Amygdala (tissue), 56 donors: ENCODE measurements around the gene ANKRD36C.
"Not testable (repeated sequence)": the region's sequence is repeated elsewhere in the genome, so short reads cannot be mapped to it uniquely, and the experiment has no call there.

Experiments
- DNase-seq, 56 donors: peaks; one replicate each; lab custom pipeline; 2025; lab: John Stamatoyannopoulos, UW

ANKRD36C gene

DNA sequence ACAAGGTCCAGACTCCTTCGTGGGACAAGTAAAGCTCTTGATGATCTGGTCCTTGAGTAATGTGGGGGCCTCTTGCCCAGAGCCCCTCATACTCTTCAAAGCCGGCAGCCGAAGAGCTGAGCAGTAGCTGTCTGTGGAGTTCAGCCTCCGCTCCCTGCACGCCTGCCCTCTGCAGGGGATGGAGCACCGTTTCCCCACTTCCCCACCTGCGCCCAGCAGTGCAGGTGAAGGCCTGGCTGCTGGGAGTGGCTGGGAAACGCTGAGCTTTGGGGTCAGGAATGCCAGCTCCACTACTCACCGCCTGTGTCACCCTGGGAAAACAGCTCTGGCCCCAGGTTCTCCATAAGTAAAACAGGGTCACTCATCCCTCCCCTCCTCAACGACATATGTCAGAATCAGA lies 18.2 kb upstream of the ANKRD36C start:
- not testable (repeated sequence) for DNase-seq

GRCh38 chr2:96008051-96008450 lies 16.4 kb upstream of the ANKRD36C start:
- DNase-seq = not testable (repeated sequence)

DNA sequence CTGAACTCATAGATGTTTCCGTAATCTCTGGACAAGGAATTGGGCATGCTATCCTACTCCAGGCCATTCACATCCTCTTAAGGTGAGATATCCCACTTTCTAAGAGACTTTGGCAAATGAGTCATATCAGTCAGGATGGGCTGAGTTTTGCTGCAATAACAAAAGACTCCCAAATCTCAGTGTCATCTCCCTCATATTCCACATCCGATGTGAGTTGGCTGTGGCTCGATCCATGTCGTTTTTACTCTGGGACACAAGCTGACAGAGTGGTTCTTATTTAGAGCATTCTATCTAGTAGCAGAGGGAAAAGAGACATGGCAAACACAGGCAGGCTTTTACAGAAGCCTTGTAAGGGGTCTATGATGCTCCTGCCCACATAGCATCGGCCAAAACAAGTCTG lies 14.6 kb upstream of the ANKRD36C start:
- DNase-seq = not testable (repeated sequence)

GRCh38 chr2:95992520-95993272 lies 1.1 kb upstream of the ANKRD36C start:
- DNase-seq = not testable (repeated sequence)

- DNase-seq = not testable (repeated sequence)
These were observed 478 bp upstream of the ANKRD36C start for GRCh38 chr2:95992102-95992501.

DNA sequence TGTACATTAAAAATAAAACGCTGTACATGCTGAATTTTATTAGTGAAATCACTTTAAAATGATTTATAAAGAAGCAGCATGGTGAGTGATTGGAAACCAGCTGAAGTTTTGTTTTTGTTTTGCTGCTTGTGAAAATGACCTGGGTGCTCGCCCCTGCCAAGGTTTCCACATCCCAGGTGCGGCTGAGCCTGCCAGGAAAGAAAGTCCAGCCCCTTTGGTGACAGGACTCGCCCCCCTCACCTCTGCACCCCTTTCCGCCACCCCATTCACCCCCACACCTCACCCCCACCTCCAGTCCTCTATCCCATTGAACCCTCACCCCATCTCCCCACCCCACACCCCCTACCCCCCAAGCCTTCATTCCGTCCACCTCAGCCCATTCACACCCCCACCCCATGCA lies 740 bp downstream of the ANKRD36C start:
- DNase-seq = not testable (repeated sequence)

GRCh38 chr2:95951662-95952061 lies 40.0 kb downstream of the ANKRD36C start:
- not testable (repeated sequence) for DNase-seq

- DNase-seq = not testable (repeated sequence)
These were observed 43.6 kb downstream of the ANKRD36C start for GRCh38 chr2:95948039-95948438.

GRCh38 chr2:95939947-95940346 lies 51.7 kb downstream of the ANKRD36C start:
- not testable (repeated sequence) for DNase-seq

- not testable (repeated sequence) for DNase-seq
These were observed 60.9 kb downstream of the ANKRD36C start for GRCh38 chr2:95930740-95931139.

DNA sequence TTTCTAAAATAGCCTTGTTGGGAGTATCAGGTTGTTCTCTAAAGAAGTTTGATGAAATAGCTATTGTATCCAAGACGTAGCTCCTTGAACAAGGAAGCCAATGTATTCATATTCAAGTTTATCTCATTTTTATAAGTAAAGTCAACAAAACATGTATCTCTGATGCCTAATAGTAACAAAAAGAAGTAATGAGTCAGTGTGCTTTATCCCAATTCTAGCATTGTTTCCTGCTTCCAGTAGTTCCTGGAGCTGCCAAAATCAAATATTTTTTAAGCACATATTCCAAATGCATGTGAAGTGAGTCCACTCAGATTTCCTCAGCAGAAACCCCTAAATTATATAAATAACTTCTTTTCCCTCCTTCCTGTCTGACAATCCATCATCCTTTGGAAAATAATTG lies 74.6 kb downstream of the ANKRD36C start:
- DNase-seq = not testable (repeated sequence)

DNA sequence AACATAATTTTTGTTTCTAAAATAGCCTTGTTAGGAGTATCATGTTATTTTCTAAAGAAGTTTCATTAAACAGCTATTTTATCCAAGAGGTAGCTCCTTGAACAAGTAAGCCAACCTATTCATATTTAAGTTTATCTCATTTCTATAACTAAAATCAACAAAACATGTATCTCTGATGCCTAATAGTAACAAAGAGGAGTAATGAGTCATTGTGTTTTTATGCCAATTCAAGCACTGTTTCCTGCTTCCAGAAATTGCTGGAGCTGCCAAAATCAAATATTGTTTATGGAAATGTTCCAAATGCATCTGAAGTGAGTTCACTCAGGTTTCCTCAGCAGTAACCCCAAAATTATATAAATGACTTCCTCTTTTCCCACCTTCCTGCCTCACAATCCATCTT lies 76.5 kb downstream of the ANKRD36C start:
- DNase-seq = not testable (repeated sequence)

DNA sequence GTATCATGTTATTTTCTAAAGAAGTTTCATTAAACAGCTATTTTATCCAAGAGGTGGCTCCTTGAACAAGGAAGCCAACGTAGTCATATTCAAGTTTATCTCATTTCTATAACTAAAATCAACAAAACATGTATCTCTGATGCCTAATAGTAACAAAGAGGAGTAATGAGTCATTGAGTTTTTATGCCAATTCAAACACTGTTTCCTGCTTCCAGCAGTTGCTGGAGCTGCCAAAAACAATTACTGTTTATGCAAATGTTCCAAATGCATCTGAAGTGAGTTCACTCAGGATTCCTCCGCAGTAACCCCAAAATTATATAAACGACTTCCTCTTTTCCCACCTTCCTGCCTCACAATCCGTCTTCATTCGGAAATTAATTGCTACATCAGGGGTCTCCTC lies 80.2 kb downstream of the ANKRD36C start:
- DNase-seq = not testable (repeated sequence)

DNA sequence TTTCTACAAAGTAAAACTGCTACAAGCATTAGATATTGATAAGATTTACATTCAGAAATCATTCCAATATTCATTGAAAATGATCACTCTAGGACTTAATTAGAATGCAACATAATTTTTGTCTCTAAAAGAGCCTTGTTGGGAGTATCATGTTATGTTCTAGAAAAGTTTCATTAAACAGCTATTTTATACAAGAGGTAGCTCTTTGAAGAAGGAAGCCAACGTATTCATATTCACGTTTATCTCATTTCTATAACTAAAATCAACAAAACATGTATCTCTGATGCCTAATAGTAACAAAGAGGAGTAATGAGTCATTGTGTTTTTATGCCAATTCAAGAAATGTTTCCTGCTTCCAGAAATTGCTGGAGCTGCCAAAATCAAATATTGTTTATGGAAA lies 97.2 kb downstream of the ANKRD36C start:
- DNase-seq = not testable (repeated sequence)

- DNase-seq = not testable (repeated sequence)
These were observed 123.7 kb downstream of the ANKRD36C start for GRCh38 chr2:95867929-95868328.

GRCh38 chr2:95867047-95867677 lies 124.5 kb downstream of the ANKRD36C start:
- DNase-seq = not testable (repeated sequence)

DNA sequence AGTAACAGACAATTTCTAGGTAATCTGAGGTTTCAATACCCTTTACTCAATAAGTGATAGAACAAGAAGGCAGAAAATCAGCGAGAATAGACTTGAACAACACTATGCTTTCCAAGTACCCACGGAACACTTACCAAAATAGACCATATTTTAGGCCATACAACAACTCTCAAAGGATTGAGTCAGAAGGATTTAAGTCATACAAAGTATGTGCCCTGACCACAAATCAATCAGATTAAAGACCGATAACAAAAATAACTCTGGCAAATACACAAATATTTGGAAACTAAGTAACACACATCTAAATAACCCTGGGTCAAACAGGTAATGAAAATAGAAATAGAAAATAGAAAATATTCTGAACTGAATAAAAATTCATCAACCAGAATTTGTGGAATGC lies 129.5 kb downstream of the ANKRD36C start:
- DNase-seq = not testable (repeated sequence)

GRCh38 chr2:95836151-95836550 lies 155.5 kb downstream of the ANKRD36C start:
- DNase-seq = no peak

DNA sequence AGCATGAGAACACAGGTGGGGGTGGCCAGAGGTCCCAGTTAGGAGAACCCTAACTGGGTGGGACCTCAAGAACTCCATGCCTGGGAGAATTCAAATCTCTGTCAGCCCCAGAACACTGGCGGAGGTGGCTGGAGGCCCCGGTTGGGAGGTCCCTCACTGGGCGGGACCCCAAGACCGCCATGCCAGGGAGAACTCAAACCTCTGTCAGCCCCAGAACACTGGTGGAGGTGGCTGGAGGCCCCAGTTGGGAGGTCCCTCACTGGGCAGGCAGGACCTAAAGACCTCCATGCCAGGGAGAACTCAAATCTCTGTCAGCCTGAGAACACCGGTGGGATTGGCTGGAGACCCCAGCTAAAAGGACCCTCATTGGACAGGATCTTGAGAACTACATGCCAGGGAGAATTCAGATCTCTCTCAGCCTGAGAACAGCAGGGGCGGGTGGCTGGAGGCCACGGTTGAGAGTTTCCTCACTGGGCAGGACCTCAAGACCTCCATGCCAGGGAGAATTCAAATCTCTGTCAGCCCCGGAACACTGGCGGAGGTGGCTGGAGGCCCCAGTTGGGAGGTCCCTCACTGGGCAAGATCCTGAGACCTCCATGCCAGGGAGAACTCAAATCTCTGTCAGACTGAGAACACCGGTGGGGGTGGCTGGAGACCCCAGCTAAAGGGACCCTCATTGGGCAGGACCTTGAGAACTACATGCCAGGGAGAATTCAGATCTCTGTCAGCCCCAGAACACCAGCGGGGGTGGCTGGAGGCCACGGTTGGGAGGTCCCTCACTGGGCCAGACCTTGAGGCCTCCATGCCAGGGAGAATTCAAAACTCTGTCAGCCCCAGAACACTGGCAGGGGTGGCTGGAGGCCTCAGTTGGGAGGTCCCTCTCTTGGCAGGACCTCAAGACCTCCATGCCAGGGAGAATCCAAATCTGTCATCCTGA lies 157.3 kb downstream of the ANKRD36C start:
- DNase-seq = not testable (repeated sequence)

DNA sequence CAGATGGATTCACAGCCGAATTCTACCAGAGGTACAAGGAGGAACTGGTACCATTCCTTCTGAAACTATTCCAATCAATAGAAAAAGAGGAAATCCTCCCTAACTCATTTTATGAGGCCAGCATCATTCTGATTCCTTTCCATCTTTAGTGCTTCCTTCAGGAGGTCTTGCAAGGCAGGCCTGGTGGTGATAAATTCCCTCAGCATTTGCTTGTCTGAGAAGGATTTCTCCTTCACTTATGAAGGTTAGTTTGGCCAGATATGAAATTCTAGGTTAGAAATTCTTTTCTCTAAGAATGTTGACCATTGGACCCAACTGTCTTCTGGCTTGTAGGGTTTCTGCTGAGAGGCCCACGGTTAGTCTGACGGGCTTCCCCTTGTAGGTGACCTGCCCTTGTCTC lies 167.4 kb downstream of the ANKRD36C start:
- not testable (repeated sequence) for DNase-seq

GRCh38 chr2:95817521-95817920 lies 174.1 kb downstream of the ANKRD36C start:
- not testable (repeated sequence) for DNase-seq
